Common myeloid progenitor, CD34-positive (primary cell): ENCODE results near the gene PPP1CB.
A peak's percentile ranks its signal among the peaks of the same experiment; 100 is the strongest.

Source experiments
- CTCF ChIA-PET: fragments of 350-600 bp; sonication (Branson Sonifier 250); formaldehyde crosslinking; loops from one replicate; lab custom pipeline; 2021; ENCODE audit warnings: antibody characterized with exemption; lab: Charles Lee
- POLR2A ChIA-PET: fragments of 350-600 bp; sonication (Branson Sonifier 250); formaldehyde crosslinking; loops from one replicate; lab custom pipeline; 2021; ENCODE audit warnings: antibody characterized with exemption; lab: Charles Lee
- DNase-seq, 3 donors: peaks; one replicate each; pipeline versions ENCODE4 v3.0.0 to v3.0.0-alpha.2; 2013
- H3K27ac ChIP-seq, 2 experiments: 1 replicate in 1 of 2; 2 replicates in 1 of 2; pipeline ENCODE4 v1.7.0; 2013; ENCODE audit warnings: inconsistent platforms in 2 of 2, low read length in 2 of 2, mild to moderate bottlenecking in 2 of 2, low read depth in 1 of 2, moderate library complexity in 1 of 2; ENCODE audit not compliant: severe bottlenecking in 2 of 2, insufficient read depth in 1 of 2, poor library complexity in 1 of 2
- H3K27me3 ChIP-seq, 5 experiments: replicated peaks in 2 of 5; 1 replicate in 3 of 5; 2 replicates in 2 of 5; pipeline versions ENCODE4 v1.6.1 to v1.7.0; 2013; ENCODE audit warnings: low read length in 4 of 5, mild to moderate bottlenecking in 2 of 5, moderate library complexity in 2 of 5, inconsistent platforms in 1 of 5; ENCODE audit not compliant: insufficient read depth in 5 of 5, control insufficient read depth in 4 of 5
- H3K36me3 ChIP-seq, 4 experiments: 1 replicate in 2 of 4; 2 replicates in 2 of 4; pipeline versions ENCODE4 v1.6.1 to v1.7.0; 2013; ENCODE audit warnings: low read length in 3 of 4, control low read depth in 1 of 4, mild to moderate bottlenecking in 1 of 4; ENCODE audit not compliant: control insufficient read depth in 4 of 4, insufficient read depth in 4 of 4
- H3K4me1 ChIP-seq, 4 experiments: 1 replicate in 3 of 4; 2 replicates in 1 of 4; pipeline versions ENCODE4 v1.6.1 to v1.7.1; 2013; ENCODE audit warnings: low read length in 3 of 4, mild to moderate bottlenecking in 3 of 4, control low read depth in 1 of 4, inconsistent platforms in 1 of 4, moderate library complexity in 1 of 4; ENCODE audit not compliant: control insufficient read depth in 4 of 4, insufficient read depth in 4 of 4; ENCODE audit errors: control extremely low read depth in 1 of 4
- H3K4me3 ChIP-seq, 7 experiments: 1 replicate in 4 of 7; 2 replicates in 3 of 7; pipeline versions ENCODE4 v1.5.1 to v1.7.0; 2013; ENCODE audit warnings: mild to moderate bottlenecking in 7 of 7, low read length in 6 of 7, moderate library complexity in 6 of 7, inconsistent platforms in 2 of 7, low read depth in 2 of 7, control low read depth in 1 of 7; ENCODE audit not compliant: insufficient read depth in 4 of 7, control insufficient read depth in 1 of 7; ENCODE audit errors: extremely low read depth in 1 of 7
- H3K9me3 ChIP-seq, 5 experiments: 1 replicate in 4 of 5; 2 replicates in 1 of 5; pipeline versions ENCODE4 v1.6.1 to v1.7.1; 2013; ENCODE audit warnings: low read length in 4 of 5, mild to moderate bottlenecking in 2 of 5, inconsistent platforms in 1 of 5, low read depth in 1 of 5, moderate library complexity in 1 of 5; ENCODE audit not compliant: control insufficient read depth in 4 of 5, insufficient read depth in 2 of 5; ENCODE audit errors: control extremely low read depth in 1 of 5
- WGBS: methylation state at CpG from one replicate; pipeline ENCODE4 v1.1.5; 2013; ENCODE audit not compliant: insufficient coverage; 5-methylcytosine and 5-hydroxymethylcytosine counted together

PPP1CB gene

DNA sequence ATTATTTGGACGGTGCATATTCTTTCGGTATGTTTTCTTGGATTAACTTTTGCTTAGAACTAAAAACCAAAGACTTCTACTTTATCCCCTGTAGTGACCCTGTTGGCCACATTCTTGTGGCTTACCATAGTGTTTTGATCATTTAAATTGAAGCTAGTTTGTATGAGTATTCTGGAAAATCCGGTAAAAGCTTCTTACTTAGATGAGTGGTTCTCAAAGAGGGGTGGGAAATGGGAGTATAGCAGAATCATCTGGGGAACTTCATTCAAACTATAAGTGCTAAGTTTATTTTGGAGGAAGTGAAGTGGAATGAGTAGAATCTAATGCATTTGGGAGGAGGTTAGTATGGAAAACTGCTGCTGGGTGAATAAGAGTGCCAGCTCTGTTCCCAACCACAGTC, 3.8 kb downstream of the PPP1CB start:
- H3K36me3 ChIP-seq, result peaks cover 4 to 18% (median 12%) of the 10 kb centered on the region in 4 experiments
- DNase-seq, result no peak
- no peak overlapping the region for H3K27ac ChIP-seq
- H3K4me1 ChIP-seq, result peaks cover 8 to 42% (median 24%) of the 10 kb centered on the region in 4 experiments
- peak overlapping the region in 1 of 7 experiments; percentile 10 for H3K4me3 ChIP-seq
- H3K9me3 ChIP-seq, result no peaks in the 10 kb centered on the region
- WGBS, result 100% methylated on average over 1 of the region's 3 CpGs
- no peaks in the 10 kb centered on the region for H3K27me3 ChIP-seq
- ChIA-PET POLR2A (interaction anchor here (0.6 kb wide), 2 partner anchors 36 to 173 kb away, joined by 3 to 5 read pairs; no protein-coding TSS in a partner anchor), CTCF (interaction anchor here (0.8 to 10.8 kb wide), 7 partner anchors 11 to 189 kb away, joined by 3 to 134 read pairs (median 5); no protein-coding TSS in a partner anchor)

DNA sequence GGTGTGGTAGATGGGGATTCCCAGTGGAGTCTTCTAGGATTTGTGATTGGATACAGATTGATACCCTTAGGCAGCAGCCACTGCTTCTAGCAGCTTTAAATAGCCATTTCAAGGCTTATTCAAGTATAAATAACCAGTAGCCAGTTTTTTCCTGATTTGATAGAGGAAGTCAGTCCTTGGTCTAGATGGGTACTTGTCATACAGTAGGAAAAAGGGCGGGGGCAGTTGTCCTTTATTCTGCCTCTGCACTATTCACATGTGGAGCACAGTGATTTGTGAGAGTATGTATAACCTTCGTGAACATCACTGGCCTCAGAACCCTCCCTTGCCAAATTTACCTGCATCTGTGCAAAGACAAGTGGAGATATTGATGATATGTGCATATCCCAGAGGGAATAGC, 6.8 kb downstream of the PPP1CB start:
- no peaks in the 10 kb centered on the region for H3K27me3 ChIP-seq
- ChIA-PET CTCF (interaction anchor here (0.9 kb wide), 1 partner anchor 10 kb away, joined by 3 read pairs; no protein-coding TSS in a partner anchor), POLR2A (no interaction called here)
- H3K4me3 ChIP-seq, result no peak overlapping the region
- H3K27ac ChIP-seq, result no peak overlapping the region
- WGBS, result 90% methylated on average over 2 of the region's 2 CpGs
- no peaks in the 10 kb centered on the region for H3K9me3 ChIP-seq
- peaks cover 3 to 29% (median 13%) of the 10 kb centered on the region in 4 experiments for H3K4me1 ChIP-seq
- peaks cover 7 to 32% (median 16%) of the 10 kb centered on the region in 4 experiments for H3K36me3 ChIP-seq
- no peak for DNase-seq

DNA sequence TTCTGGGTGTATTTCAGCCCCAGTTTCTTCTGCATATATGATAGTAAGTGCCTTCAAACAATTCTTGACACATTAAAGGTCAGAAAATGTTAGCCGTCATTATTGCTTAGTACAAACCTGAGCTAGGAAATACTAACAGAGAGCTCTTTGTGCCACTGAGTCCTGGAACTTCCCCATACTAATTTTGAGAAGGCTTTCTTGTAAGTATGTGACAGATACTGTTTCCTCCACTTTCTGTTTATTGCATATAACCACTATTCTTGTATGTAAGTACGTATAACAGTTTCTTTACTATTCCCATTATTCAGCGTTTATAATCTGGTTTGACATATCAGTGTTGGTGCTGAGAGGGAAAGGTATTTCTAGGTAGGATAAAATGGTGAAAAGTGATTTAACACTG, 9.8 kb downstream of the PPP1CB start:
- Histone ChIP-seq H3K27me3 (no peaks in the 10 kb centered on the region), H3K36me3 (peaks cover 7 to 32% (median 16%) of the 10 kb centered on the region in 4 experiments), H3K4me3 (no peak overlapping the region), H3K4me1 (peaks cover 0 to 17% (median 4%) of the 10 kb centered on the region in 4 experiments), H3K27ac (no peak overlapping the region), H3K9me3 (no peaks in the 10 kb centered on the region)
- DNase-seq, result no peak
- POLR2A ChIA-PET, result interaction anchor here (0.6 kb wide), 1 partner anchor 10 kb away, joined by 3 read pairs; no protein-coding TSS in a partner anchor
- CTCF ChIA-PET, result interaction anchor here (0.7 to 6.4 kb wide), 6 partner anchors 9 to 183 kb away, joined by 3 to 34 read pairs (median 5); no protein-coding TSS in a partner anchor
- 100% methylated on average over 1 of the region's 3 CpGs for WGBS

DNA sequence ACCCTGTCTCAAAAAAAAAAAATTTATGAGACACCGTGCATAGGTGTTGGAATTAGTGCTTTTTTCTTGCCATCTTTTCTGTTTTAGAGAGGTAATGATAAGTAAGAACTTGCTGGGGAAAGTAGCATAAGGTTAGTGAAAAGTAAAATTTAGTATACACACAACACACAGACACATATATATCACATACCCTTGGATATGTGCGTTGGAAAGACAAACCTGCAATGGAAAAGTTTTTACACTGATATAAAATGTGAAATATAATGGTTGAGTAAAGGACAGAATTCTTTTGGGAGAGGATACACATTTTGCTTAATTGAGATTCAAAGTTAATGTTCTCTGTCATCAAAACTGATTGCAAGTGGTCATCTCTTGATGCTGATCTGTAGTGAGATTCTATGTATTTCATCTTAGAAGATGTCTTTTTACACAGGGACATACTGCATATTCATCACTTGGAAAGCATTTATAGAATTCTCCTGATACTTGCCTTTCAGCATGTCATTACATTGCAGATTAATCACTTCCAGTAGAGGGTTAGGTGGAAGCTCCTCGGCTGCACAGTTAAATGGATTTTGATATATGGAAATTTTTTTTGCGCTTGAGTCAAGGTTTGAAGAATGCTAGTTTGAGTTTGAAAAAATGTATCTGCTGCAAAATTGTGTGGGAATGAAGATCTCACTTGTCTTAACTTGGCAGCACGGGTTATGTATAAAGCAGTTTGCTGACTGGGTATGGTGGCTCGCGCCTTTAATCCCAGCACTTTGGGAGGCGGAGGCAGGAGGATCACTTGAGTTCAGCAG, 13.5 kb downstream of the PPP1CB start:
- H3K36me3 ChIP-seq, result peaks cover 5 to 17% (median 8%) of the 10 kb centered on the region in 4 experiments
- no peak overlapping the region for H3K27ac ChIP-seq
- DNase-seq, result no peak
- H3K4me3 ChIP-seq, result no peak overlapping the region
- H3K27me3 ChIP-seq, result no peaks in the 10 kb centered on the region
- CTCF ChIA-PET, result interaction anchor here (6.4 kb wide), 1 partner anchor 171 kb away, joined by 34 read pairs; no protein-coding TSS in a partner anchor
- peaks cover 0 to 10% (median 0%) of the 10 kb centered on the region in 5 experiments for H3K9me3 ChIP-seq
- POLR2A ChIA-PET, result no interaction called here
- 87% methylated on average over 5 of the region's 8 CpGs for WGBS
- peaks cover 0 to 13% (median 4%) of the 10 kb centered on the region in 4 experiments for H3K4me1 ChIP-seq

DNA sequence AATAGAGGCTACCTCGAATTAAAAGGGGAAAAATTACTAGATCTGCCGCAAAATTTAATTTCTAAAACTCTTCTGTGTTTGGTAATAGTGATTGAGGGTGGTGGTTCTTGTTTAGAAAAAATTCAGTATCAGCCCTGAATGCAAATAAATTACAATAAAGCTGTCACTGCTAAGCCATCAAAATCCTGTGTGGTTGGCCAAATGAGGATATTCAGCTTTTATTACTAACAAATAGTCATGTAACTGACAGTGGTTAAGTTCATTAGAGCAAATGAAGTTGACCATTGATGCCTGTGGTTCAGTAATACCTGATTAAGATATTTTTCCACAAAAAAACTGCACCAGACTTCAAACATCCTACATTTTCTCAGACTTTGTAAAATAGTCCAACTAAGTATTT, 14.4 kb downstream of the PPP1CB start:
- CTCF ChIA-PET, result interaction anchor here (1.0 kb wide), 1 partner anchor 55 kb away, joined by 3 read pairs; no protein-coding TSS in a partner anchor
- Histone ChIP-seq H3K27ac (no peak overlapping the region), H3K9me3 (peaks cover 0 to 10% (median 0%) of the 10 kb centered on the region in 5 experiments), H3K27me3 (no peaks in the 10 kb centered on the region), H3K4me3 (no peak overlapping the region), H3K36me3 (peaks cover 3 to 7% (median 4%) of the 10 kb centered on the region in 4 experiments), H3K4me1 (peaks cover 0 to 17% (median 5%) of the 10 kb centered on the region in 4 experiments)
- no peak for DNase-seq
- WGBS, result 100% methylated on average over 1 of the region's 2 CpGs
- POLR2A ChIA-PET, result no interaction called here

DNA sequence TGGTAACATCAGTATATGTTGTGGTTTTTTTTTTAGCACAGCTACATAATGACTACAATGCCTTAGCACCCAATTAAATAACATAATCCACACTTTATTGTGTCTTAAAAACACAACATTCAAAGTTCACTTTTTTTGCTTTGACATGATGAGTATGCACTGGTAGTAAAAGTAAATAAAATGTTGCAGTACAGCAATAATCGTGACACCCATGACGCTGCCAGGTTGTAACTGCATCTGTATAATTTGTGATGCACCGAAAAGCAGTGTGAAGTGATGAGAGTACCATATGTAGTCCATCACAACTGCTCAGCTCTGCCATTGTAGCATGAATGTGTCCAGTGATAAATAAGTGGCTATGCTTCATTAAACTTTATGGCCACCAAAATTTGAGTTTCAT, 15.7 kb downstream of the PPP1CB start:
- 97% methylated on average over 3 of the region's 3 CpGs for WGBS
- peaks cover 0 to 3% (median under 1%) of the 10 kb centered on the region in 4 experiments for H3K36me3 ChIP-seq

More for the DNA sequence above, 15.7 kb downstream of the PPP1CB start:
- peaks cover 0 to 10% (median 0%) of the 10 kb centered on the region in 5 experiments for H3K9me3 ChIP-seq
- DNase-seq, result no peak
- ChIA-PET CTCF (no interaction called here), POLR2A (interaction anchor here (0.6 kb wide), 1 partner anchor 150 kb away, joined by 3 read pairs; no protein-coding TSS in a partner anchor)
- H3K4me1 ChIP-seq, result peaks cover 0 to 17% (median 5%) of the 10 kb centered on the region in 4 experiments
- no peaks in the 10 kb centered on the region for H3K27me3 ChIP-seq
- no peak overlapping the region for H3K4me3 ChIP-seq
- H3K27ac ChIP-seq, result no peak overlapping the region
